Stimulated activated CD4-positive, alpha-beta T cell treated with anti-CD3 and anti-CD28 coated beads, Interleukin-15, amount 100 ng/mL, for 1 hour (primary cell): ENCODE results near the gene NCAPG2.

Experiments
- DNase-seq, 2 donors: peaks; one replicate each; pipeline ENCODE4 v3.0.0-alpha.2; 2020; ENCODE audit warnings: low read depth in 1 of 2, low spot score in 1 of 2

The NCAPG2 gene

GRCh38 chr7:158704524-158705233, at the start of gene NCAPG2:
Gene NCAPG2, minus strand, starts transcription at chr7:158704804. Its CDS starts 2,905 bp downstream, at chr7:158701899.
- DNase-seq = peak; percentile 94 to 98

DNA sequence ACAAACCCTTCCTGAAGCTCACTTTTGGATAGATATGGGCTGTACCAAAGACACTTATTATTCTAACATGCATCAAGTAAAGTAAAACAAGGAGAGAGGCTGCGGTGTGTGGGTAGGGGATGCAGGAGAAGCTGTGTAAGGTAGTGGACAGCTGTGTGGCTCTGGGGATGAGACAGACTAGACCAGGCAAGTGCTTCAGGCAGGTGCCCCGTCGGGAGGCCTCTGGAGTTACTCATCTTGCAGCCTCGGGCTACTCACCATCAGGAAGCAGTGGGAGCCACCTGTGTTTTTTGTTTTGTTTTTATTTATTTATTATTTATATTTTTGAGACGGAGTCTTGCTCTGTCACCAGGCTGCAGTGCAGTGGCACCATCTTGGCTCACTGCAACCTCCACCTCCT, 49.3 kb upstream of the NCAPG2 start:
- no peak for DNase-seq

- no peak for DNase-seq
Measured at GRCh38 chr7:158751751-158752150, 47.1 kb upstream of the NCAPG2 start.

DNA sequence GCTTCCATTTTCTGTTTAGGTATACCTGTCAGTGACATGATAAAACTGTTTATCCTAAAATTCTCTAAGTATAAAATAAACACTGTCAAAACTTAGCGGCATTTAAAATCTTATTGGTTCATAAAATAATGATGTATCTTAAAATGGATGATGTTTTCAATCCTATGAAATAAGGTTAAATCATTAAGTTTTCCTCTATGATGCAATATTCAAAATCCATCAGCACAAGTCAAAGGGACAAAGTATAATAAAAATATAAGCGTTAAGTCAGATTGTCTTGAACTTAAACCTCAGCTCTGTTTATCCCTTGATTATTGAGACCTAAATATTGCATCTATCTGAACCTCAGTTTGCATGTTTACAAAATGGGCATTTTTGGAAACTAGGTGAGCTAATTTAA, 46.6 kb upstream of the NCAPG2 start:
- DNase-seq = no peak

DNA sequence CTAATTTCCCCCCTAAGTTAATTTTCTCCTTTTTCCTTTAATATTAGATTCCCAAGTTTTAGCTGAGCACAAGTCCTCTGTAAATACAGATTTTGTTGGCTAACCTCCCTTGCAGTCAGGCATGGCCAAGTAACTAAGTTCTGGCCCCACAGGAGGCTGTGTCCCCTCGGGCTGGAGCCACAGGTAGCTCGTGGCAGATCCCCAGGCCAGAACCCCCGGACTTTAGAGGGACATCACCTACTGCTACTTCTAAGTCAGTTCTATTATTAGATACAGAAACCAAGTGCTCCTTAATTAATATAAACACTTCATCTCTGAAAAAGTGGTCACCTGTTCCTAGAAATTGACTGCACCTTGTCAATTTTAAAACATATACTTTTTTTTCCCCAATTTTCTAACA, 46.1 kb upstream of the NCAPG2 start:
- no peak for DNase-seq

GRCh38 chr7:158749396-158749795, 44.8 kb upstream of the NCAPG2 start:
- no peak for DNase-seq

DNA sequence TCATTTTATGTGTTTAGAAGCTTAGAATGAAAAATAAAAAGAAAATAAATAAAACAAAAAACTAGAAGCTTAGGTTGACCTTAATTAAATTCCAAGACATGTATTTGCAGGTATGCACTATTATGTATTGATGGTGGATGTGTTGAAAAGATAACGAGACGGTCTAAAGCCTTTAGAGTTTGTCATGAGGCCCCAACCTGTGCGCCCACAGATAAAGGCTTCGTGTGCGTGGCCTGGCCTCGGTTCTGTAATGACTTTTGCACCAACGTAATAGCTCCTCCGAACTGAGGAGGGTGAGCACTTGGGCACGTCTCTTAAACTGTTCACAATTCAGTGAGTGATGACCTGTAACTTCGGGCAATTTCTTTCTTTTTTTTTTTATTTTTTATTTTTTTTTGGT, 43.7 kb upstream of the NCAPG2 start:
- DNase-seq = no peak

GRCh38 chr7:158747408-158747807, 42.8 kb upstream of the NCAPG2 start:
- DNase-seq = no peak

DNA sequence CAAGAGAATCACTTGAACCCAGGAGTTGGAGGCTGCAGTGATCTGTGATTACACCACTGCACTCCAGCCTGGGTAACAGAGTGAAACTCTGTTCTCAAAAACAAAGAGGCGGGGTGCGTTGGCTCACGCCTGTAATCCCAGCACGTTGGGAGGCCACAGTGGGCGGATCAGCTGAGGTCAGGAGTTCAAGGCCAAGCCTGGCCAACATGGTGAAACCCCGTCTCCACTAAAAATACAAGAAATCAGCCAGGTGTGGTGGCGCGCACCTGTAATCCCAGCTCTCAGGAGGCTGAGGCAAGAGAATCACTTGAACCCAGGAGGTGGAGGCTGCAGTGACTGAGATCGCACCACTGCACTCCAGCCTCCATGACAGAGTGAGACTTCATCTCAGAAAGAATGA, 42.4 kb upstream of the NCAPG2 start:
- DNase-seq = no peak

DNA sequence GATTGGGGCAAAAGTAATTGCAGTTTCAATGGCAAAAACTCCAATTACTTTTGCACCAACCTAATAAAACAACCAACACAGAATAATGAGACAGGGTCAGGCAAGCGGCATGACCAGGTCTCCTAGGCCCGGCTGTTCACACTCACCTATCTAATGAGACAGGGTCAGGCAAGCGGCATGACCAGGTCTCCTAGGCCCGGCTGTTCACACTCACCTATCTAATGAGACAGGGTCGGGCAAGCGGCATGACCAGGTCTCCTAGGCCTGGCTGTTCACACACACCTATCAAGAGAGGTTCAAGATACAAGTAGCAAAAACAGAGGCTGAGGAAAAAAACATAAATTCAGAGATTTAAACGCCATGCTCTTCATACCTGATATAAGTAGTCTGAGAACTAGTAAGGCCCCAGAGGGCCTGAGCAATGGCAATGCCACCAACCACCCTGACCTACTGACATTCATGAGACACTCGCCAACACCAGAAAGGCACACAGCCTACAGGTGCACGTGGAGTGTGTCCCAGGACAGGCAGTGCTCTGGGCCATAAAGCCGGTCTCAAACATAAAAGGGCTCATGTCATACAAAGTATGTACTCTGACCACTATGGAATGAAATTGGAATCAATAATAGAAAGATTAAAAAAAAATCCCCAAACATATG, 40.6 kb upstream of the NCAPG2 start:
- no peak for DNase-seq

GRCh38 chr7:158744070-158744469, 39.5 kb upstream of the NCAPG2 start:
- DNase-seq = no peak

DNA sequence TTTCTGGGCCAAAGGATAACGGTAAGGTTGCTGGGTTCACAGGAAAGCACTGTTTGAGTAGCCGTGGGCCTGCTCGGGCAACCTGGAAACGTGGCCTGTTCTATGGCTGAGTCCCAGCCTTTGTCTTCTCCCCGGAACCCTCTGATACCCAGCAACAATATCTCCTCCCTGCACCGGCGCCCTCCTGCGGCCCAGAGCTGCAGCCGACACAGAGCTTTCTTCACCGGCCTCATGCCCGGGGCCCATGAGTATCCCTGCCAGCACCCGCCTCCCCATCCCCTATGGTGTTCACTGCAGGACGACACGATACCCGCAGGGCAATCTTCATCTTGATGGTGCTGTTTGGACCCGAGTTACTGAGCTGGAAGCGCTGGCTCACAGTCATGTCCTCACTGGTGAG, 38.6 kb upstream of the NCAPG2 start:
- no peak for DNase-seq

DNA sequence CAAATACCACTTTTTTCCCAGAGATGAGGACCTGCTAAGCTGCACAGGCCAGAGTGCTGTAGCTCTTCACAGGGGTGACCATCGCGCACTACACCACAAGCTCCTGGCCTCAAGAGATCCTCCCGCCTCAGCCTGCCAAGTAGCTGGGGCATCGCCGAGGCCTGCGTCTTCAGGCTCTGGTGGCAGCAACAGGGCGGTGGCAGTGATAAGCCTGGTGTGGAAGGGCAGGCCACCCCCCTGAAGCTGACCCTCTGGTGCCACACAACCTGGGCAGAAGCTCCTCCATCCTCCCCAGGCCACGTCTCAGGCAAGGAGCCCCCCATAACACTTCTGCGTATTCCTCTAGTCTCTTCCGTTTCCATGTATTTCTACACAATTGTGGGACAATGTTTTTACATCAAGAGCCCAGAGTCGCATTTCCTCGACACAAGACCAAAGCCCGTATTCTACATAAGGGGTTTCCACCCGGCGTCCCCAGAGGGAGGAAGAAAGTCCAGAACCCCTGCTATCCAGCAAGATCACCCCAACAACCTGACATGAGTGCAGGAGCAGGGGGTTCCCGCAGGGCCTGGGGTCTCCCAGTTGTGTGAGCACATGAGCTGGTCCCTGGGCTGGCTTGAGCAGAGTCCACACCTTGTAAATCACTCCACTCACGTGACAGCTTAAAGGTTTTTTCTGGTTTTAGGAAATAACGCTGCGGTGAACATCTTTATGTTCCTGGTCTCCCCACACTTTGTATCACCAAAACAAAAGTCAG, 37.6 kb upstream of the NCAPG2 start:
- DNase-seq = no peak

GRCh38 chr7:158741294-158741666, 36.7 kb upstream of the NCAPG2 start:
- no peak for DNase-seq

DNA sequence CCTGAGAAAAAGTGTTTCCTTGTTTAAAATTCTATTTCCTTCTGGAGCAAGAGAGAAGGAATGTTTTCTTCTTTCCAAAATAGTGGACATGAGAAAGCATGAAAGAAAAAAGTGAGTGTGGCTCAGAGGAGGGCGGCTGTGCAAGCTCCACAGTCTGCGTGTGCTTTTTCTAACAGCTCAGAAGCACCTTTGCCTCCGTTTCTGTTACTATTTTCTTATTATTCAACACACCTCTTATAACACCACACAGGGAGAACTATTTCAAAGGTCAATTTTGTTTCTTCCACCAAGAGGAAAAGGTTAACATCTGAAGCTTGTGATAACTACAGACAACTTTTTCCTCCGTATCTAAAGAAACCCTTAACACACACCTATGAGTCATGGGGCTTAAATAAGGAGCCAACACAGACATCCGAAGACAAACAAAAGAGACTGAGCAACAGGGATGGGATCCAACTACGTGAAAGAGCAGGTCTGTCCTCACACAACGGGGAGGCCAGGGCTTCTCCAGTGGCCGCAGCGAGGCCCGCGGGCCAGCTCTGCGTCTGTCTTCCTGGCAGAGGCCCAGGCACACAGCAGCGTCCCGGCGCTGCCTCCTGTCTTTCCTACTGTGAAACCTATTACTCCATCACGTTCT, 36.2 kb upstream of the NCAPG2 start:
- DNase-seq = no peak

DNA sequence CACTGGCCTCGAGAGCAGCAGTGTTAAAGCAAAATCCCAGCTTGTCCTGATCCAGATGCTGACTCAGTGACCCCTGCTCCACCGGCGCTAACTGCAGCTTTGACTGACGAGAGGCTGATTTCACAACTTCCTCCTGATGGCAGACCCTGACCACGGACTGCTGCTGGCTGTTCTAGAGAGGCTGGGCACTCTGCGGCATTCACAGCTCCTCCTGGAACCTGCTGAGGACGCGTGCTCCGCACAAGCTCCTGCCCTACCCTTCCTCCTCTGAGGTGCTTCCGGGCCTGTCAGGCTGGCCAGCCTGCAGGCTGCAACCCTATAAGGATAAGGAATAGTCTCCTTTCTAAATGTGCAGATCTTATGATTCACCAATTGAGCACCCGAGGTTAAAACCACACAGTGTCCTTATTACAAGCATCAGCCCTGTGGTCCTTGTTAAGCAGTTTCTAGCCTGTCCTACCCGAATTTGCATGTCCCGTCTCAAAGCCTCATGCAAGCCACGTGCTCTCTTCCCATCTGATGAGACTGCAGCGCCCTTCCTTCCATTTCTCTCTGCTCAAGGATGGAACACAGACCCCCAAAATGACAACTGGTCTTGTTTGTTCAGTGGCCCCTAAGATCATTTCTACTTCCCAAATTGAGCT, 35.5 kb upstream of the NCAPG2 start:
- DNase-seq = no peak

- DNase-seq = no peak
Measured at GRCh38 chr7:158738841-158739240, 34.2 kb upstream of the NCAPG2 start.

DNA sequence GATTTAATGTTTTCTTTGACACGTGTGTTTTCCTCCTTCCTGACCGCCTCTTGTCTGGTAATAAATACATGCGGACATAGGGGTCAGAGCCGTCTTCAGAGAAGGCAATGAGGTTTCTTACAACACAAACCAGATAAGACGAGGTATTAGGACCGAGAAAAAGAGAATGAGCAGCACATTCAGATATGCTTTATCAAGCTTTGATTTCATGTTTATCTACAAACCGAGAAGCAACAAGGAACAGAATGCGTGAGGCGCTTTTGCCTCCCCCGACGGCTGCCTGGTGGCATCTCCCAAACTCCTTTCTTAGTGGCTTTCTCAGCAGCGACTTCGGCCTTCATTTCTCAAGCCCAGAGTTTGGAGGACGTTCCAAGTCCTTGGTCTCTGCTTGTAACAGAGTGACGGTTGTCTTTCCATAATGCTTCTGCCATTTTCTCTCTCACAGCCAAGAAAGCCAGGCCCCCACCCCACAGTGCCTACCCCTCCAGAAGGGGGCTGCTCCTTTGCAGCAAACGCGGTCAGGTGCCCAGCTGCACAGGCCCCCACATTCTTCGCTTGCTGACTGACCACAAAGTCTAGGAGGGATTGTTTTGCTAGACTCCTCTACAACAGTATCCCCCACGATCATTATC, 32.6 kb upstream of the NCAPG2 start:
- DNase-seq = no peak

DNA sequence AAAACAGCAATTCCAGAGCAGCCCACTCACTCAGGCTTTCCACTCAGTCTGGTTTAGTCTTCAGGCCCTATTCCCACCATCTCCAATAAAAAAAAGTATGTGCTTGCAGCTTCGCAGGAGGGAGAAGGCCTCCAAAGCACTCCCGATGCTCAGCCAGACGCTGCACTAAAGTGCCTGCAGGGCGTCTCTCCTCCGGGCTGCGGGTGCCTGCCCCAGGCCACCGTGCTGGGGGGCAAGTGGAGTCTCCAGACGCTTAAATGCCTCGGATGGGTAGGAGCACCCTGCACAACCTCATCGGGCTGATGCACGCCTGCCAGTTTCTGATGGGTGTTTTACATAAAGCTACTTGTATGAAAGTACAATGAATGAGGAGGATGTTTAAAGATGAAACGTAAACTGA, 31.3 kb upstream of the NCAPG2 start:
- no peak for DNase-seq

DNA sequence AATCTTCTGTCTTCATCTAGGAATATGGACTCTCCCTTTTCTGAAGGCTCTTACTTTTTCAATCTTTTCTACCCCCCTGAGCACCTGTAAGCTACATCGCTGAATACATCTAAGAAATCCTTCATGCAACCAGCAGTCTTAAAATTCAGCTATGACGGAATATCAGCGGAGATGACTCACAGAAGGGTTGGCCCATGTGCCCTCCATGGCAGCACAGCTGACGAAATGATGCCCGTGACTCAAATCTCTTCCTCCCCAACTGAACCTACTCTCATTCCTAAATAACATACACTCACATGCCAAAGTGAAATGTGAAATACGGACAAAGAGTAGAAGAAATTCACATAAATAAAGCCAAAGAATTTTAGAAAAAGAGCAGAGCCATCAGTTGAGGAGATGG, 30.3 kb upstream of the NCAPG2 start:
- no peak for DNase-seq
